ENCODE data around the gene FBN1.

- TF ChIP-seq NRF1 (conservative IDR thresholded peaks at IDR 0.05; ENCODE audit: low read depth, low read length) (no peak), SREBF2 (IDR thresholded peaks at IDR 0.05; ENCODE audit: low read length) (no peak), KAT2A (conservative IDR thresholded peaks at IDR 0.05; ENCODE audit: control insufficient read depth, low read depth, low read length) (no peak), CTCF (IDR thresholded peaks at IDR 0.05 in 2 of 3, conservative IDR thresholded peaks at IDR 0.05 in 1 of 3; ENCODE audit: control insufficient read depth in 2 of 3, extremely low read depth in 1 of 3, insufficient read depth in 1 of 3, low read depth in 3 of 3, low read length in 3 of 3) (no peak), MAX (IDR thresholded peaks at IDR 0.05; ENCODE audit: low read depth, low read length) (no peak), EZH2 (IDR thresholded peaks at IDR 0.05; ENCODE audit: borderline replicate concordance, control insufficient read depth, low read depth, low read length) (no peak), STAT1 (conservative IDR thresholded peaks at IDR 0.05) (no peak), FOXM1 (IDR thresholded peaks at IDR 0.05; ENCODE audit: low read depth, low read length) (no peak)
Observed at GRCh38 chr15:48471073-48471472, 174.4 kb downstream of the FBN1 start.
